LNCaP clone FGC (cell line): ENCODE results near the gene ARHGEF1.
"Not testable (repeated sequence)": the region's sequence is repeated elsewhere in the genome, so short reads cannot be mapped to it uniquely, and the experiment has no call there.

ENCODE experiments used
- DNase-seq: peaks from one replicate; pipeline ENCODE4 v3.0.0-alpha.2; 2011; ENCODE audit warnings: low read depth
- H3K4me3 ChIP-seq: 2 replicates; pipeline ENCODE4 v1.5.1; 2011; ENCODE audit warnings: mild to moderate bottlenecking, low read depth, low read length, control low read depth
- TF ChIP-seq, protein P1 (sequence below): IDR thresholded peaks from 2 replicates; pipeline ENCODE4 v1.5.1; 2012; ENCODE audit warnings: mild to moderate bottlenecking; ENCODE audit not compliant: control insufficient read depth, insufficient read depth; ENCODE audit errors: extremely low read depth

ARHGEF1 gene

DNA sequence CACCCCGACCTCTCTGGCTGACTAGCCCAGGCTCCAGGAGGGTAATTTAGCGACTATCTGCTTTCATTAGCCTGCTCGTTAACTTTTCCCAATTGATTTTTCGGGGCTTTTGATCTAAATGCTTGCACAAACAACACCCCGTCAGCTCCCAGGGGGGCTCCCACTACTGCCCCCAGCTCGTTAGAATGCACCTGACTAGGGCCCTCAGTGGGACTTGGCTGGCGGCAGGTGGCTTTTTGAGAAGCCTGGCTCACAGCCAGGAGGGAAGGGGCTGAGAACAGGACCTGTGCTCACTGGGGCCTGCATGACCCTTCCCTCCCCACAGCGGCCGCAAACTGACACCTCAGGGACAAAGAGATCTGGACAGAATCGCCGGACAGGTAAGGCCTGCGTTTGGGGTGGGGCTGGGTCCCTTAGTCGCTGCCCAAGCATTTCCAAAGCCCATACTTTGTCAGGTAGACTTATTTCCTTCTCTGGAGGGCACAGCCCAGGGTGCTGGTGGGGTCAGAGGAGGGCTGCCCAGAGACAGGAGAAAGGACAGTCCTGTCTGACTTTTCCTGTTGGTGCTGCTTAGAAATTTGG, 13.5 kb upstream of the ARHGEF1 start:
- TF ChIP-seq, protein P1, sequence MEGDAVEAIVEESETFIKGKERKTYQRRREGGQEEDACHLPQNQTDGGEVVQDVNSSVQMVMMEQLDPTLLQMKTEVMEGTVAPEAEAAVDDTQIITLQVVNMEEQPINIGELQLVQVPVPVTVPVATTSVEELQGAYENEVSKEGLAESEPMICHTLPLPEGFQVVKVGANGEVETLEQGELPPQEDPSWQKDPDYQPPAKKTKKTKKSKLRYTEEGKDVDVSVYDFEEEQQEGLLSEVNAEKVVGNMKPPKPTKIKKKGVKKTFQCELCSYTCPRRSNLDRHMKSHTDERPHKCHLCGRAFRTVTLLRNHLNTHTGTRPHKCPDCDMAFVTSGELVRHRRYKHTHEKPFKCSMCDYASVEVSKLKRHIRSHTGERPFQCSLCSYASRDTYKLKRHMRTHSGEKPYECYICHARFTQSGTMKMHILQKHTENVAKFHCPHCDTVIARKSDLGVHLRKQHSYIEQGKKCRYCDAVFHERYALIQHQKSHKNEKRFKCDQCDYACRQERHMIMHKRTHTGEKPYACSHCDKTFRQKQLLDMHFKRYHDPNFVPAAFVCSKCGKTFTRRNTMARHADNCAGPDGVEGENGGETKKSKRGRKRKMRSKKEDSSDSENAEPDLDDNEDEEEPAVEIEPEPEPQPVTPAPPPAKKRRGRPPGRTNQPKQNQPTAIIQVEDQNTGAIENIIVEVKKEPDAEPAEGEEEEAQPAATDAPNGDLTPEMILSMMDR: no peak
- DNase-seq: no peak
- H3K4me3 ChIP-seq: no peak overlapping the region

DNA sequence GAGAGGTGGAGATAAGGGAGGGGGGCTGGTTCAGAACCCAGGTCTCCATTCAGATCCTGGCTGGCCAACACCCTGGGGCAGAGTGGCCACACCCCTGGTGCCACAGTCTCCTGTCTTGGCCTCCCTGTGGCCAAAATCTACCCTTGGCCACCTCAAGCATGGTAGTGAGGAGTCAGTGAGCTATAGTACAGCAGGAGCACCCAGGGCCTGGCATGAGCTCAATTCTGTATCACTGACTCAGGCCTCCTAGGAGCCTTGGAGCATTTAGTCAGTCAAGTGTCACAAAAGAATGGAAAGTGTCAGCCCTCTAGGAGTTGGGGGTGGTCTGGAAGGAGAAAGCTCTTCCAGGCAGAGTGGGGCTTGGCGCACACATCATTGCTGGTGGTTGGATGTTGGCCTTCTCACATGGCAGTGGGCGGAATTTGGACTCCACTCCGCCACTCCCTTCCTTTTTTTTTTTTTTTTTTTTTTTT, 12.5 kb upstream of the ARHGEF1 start:
- no peak for DNase-seq

DNA sequence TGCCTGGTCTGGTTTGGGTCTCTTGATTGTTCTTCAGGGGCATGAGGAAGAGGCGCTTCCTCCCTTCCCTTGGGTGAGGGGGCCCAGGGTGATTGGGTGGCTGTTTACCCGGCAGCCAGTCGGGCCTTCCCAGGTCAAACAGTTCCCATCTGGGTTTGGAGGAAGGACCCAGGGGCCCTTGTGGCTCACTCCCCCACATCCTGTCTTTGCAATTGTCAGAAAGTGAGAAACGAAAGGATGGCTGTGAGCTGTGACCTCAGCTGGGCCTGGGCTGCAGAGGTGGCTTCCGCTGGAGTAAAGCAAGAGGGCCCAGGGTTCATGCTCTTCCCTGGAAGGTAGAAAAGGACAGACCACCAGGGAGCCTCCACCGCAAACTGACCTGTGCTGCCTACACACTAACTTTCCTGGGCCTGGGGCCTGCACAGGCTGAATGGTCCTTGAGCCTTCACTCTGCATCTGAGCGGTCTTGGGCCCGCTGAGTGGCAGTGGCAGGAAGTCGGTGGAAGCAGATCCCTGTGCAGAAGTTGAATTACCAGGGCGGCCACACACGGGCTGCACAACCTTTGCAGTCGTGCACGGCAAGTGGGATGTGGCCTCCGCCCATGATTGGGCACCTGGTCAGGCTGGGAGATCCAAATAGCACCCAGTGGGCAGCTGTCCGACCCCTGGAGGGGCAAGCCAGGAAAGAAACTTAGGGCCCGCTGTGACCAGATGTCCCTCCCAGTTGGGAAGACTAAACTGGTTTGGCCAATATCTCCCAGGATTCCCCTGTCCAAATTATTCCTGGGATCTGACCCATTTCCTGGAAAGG, 11.2 kb upstream of the ARHGEF1 start:
- TF ChIP-seq, protein P1: no peak
- H3K4me3 ChIP-seq: no peak overlapping the region
- no peak for DNase-seq

More for the DNA sequence above, 12.5 kb upstream of the ARHGEF1 start:
- H3K4me3 ChIP-seq: no peak overlapping the region
- TF ChIP-seq, protein P1: no peak

DNA sequence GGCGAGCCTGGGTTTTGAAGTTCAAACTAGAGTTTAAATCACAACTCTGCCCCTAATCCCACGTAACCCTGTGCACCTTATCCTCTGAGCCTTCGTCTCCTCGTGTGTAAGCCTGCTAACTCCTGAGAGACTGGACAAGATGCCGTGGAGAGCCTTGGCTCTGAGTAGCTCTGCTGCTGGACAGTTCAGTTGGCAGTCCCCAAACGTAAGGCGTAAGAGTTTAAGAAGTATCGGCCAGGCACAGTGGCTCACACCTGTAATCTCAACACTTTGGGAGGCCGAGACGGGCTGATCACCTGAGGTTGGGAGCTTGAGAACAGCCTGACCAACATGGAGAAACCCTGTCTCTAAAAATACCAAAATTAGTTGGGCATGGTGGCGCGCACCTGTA, 10.6 kb upstream of the ARHGEF1 start:
- no peak overlapping the region for H3K4me3 ChIP-seq
- TF ChIP-seq, protein P1: no peak
- no peak for DNase-seq

DNA sequence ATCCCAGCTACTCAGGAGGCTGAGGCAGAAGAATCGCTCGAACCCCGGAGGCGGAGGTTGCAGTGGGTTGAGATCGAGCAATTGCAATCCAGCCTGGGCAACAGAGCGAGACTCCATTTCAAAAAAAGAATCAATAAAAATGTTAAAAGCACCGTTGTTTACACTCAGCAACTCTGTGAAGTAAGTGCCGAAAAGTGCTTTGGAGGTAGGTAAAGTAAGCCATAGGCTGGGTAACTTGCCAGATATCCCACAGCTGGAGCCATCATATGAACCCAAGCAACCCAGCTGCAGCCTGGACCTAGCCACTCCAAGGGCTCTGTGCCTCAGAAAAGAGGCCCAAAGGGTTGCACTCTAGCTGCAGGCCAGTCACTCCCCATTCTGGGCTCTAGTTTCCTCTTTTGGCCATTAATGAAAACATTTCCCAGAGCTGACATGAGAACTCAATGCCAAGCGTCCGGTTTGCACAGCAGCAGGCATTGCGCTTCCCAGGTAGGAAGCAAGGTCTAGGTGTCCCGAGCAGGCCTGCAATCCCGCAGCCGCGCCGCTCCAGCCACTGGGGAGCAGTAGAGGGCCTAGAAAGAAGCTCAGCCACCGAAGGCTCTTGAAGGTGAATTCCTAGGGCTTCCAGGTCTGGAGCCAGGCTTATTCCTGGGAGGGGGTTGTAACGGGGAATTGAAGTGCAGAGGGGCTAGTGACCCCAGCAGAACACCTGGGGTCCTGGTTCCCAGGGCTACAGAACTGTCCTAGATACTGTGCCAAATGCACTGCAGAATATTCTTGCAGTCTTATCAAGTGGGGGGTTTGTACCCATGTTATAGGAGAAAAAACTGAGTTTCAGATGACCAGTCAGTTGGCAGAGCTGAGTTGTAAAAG, 10.0 kb upstream of the ARHGEF1 start:
- peak; percentile 31 for DNase-seq
- no peak overlapping the region for H3K4me3 ChIP-seq
- TF ChIP-seq, protein P1: peak; percentile 73

DNA sequence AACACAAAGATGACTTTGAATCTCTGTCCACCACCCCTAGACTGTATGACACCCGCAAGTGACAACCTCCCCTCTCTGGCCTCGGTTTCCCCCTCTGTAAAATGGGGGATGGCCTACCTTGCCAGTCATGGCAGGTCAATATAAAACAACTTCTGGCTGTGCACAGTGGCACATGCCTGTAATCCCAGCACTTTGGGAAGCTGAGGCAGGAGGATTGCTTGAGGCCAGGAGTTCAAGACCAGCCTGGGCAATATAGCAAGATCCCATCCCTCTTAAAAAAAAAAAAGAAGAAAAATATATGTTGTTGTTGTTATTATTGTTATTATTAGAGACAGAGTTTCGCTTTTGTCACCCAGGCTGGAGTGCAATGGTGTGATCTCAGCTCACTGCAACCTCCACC, 7.0 kb upstream of the ARHGEF1 start:
- not testable (repeated sequence) for DNase-seq, H3K4me3 ChIP-seq
